A673 (cell line): ENCODE results near the gene KRTAP10-11. TPM values are rescaled to one million over a fixed set of nuclear protein-coding genes. Genes with fewer than 3 reads are reported as not detected.

Source experiments
- BruUV-seq: library from RNA; stranded (reverse); fragments of 400-500 nt; replicated peaks from 2 replicates; lab custom pipeline; 2021; lab: Mats Ljungman, UMichigan
- CTCF ChIA-PET: fragments of 300-600 bp; sonication (Branson Sonifier 250); formaldehyde crosslinking; loops from one replicate; lab custom pipeline; 2022; ENCODE audit warnings: antibody characterized with exemption; lab: Charles Lee
- POLR2A ChIA-PET: fragments of 300-600 bp; sonication (Branson Sonifier 250); formaldehyde crosslinking; loops from one replicate; lab custom pipeline; 2022; ENCODE audit warnings: antibody characterized with exemption; ENCODE audit not compliant: low non-redundant PET; lab: Charles Lee
- DNase-seq: peaks from one replicate; pipeline ENCODE4 v3.0.0-alpha.2; 2015; ENCODE audit warnings: low spot score
- H3K27ac ChIP-seq: fragments of 200-600 bp; sonication (generic); 2 replicates; pipeline ENCODE4 v1.5.1; 2016; ENCODE audit warnings: mixed run types, low read depth, mild to moderate bottlenecking, mixed read lengths, antibody characterized with exemption, low read length; ENCODE audit not compliant: poor library complexity, severe bottlenecking
- H3K27me3 ChIP-seq: fragments of 200-600 bp; sonication (generic); replicated peaks from 2 replicates; pipeline ENCODE4 v1.6.1; 2017; ENCODE audit warnings: mixed run types, low read depth, mild to moderate bottlenecking, mixed read lengths, antibody characterized with exemption, low read length; ENCODE audit not compliant: insufficient read depth, poor library complexity
- H3K36me3 ChIP-seq: fragments of 200-600 bp; sonication (generic); 2 replicates; pipeline ENCODE4 v1.6.1; 2016; ENCODE audit warnings: mixed run types, mild to moderate bottlenecking, mixed read lengths, antibody characterized with exemption, low read length; ENCODE audit not compliant: insufficient read depth, poor library complexity, severe bottlenecking
- H3K4me1 ChIP-seq: fragments of 200-600 bp; sonication (generic); 2 replicates; pipeline ENCODE4 v1.6.1; 2017; ENCODE audit warnings: mixed run types, mild to moderate bottlenecking, mixed read lengths, antibody characterized with exemption, low read length; ENCODE audit not compliant: insufficient read depth, poor library complexity, severe bottlenecking
- H3K4me3 ChIP-seq: fragments of 200-600 bp; sonication (generic); 2 replicates; pipeline ENCODE4 v1.5.1; 2016; ENCODE audit warnings: low read depth, mixed run types, mild to moderate bottlenecking, mixed read lengths, low read length; ENCODE audit not compliant: poor library complexity, severe bottlenecking
- H3K9me3 ChIP-seq: fragments of 200-600 bp; sonication (generic); 2 replicates; pipeline ENCODE4 v1.6.1; 2016; ENCODE audit warnings: mixed run types, low read depth, mild to moderate bottlenecking, mixed read lengths, antibody characterized with exemption, low read length; ENCODE audit not compliant: poor library complexity, severe bottlenecking
- EZH2 ChIP-seq: fragments of 200-600 bp; sonication (generic); IDR thresholded peaks from 2 replicates; pipeline ENCODE4 v1.6.1; 2017; ENCODE audit warnings: borderline replicate concordance, low read depth, mild to moderate bottlenecking, mixed read lengths, antibody characterized with exemption, low read length; ENCODE audit not compliant: poor library complexity, severe bottlenecking
- intact Hi-C: fragments of 100-400 bp; cut with micrococcal nuclease; formaldehyde crosslinking; loops from one replicate; pipeline ENCODE4 v1.10.0; 2022; ENCODE audit not compliant: unreplicated experiment
- total RNA-seq: library from RNA; stranded (reverse); gene quantifications from 2 replicates; pipeline ENCODE4 v1.2.3, GENCODE V29; 2021
- TF ChIP-seq, protein P1 (sequence below): fragments of 300-800, 200-600 bp; sonication (generic); conservative IDR thresholded peaks from 2 replicates; pipeline ENCODE4 v1.5.1; 2017; ENCODE audit warnings: low read depth, mild to moderate bottlenecking, antibody characterized with exemption, low read length, moderate library complexity, mixed read lengths

The KRTAP10-11 gene
- total RNA-seq, 1 experiment from 2014 or later, result not detected

- no peak for TF ChIP-seq EZH2
- TF ChIP-seq, protein P1, sequence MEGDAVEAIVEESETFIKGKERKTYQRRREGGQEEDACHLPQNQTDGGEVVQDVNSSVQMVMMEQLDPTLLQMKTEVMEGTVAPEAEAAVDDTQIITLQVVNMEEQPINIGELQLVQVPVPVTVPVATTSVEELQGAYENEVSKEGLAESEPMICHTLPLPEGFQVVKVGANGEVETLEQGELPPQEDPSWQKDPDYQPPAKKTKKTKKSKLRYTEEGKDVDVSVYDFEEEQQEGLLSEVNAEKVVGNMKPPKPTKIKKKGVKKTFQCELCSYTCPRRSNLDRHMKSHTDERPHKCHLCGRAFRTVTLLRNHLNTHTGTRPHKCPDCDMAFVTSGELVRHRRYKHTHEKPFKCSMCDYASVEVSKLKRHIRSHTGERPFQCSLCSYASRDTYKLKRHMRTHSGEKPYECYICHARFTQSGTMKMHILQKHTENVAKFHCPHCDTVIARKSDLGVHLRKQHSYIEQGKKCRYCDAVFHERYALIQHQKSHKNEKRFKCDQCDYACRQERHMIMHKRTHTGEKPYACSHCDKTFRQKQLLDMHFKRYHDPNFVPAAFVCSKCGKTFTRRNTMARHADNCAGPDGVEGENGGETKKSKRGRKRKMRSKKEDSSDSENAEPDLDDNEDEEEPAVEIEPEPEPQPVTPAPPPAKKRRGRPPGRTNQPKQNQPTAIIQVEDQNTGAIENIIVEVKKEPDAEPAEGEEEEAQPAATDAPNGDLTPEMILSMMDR, result no peak
- DNase-seq, result no peak
- Histone ChIP-seq H3K36me3 (no peaks in the 10 kb centered on the region), H3K4me3 (no peak overlapping the region), H3K27ac (no peak overlapping the region), H3K27me3 (no peaks in the 10 kb centered on the region), H3K4me1 (no peaks in the 10 kb centered on the region), H3K9me3 (no peaks in the 10 kb centered on the region)
- BruUV-seq, result no TSS peak
- intact Hi-C loops, result no loop called here
- ChIA-PET CTCF (no interaction called here), POLR2A (no interaction called here)
These were observed 10.7 kb downstream of the KRTAP10-11 start for GRCh38 chr21:44656868-44657267.

DNA sequence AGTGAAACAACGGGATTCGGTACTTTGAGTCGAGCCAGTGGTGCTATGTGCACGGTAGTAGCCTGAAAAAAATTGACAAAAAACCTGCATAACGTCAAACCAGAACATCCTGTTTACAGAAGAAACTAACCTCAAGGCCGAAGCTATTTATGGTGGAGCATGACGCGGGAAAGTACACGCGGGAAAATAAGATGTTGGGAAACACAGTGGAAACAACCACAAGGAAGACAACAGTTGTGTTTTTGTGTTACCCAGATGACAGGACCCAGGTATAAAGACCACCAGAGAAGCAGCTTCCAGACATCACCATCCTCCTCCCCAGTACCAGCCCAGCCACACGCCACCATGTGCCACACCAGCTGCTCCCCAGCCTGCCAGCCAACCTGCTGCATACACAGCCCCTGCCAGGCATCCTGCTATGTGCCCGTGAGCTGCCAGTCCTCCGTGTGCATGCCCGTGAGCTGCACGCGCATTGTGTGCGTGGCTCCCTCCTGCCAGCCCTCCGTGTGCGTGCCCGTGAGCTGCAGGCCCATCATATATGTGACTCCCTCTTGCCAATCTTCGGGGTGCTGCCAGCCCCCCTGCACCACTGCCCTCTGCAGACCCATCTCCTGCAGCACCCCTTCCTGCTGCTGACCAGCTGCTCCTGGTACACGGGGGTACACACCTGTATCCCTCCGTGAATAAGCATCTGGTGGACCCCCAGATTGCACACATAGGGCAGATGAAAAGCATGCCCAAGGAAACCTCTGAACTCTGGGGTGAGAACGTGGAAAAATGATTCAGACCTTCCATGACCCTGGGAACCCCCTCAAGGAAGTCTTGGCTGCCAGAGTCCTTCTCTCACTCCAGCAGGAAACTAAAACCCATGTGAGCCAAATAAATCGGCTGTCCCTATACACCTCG is 11.7 kb downstream of the KRTAP10-11 start, which contains the start of gene KRTAP12-3:
KRTAP12-3 (plus strand) TSS at position 298 of the 906 bp plus-strand sequence; CDS start at position 346, 48 bp downstream.
- no TSS peak for BruUV-seq
- intact Hi-C loops, result no loop called here
- CTCF ChIA-PET, result no interaction called here
- no peaks in the 10 kb centered on the region for H3K36me3 ChIP-seq
- H3K9me3 ChIP-seq, result no peaks in the 10 kb centered on the region
- no peak within 1 kb of the TSS for H3K4me3 ChIP-seq
- no peak within 1 kb of the TSS for H3K27ac ChIP-seq
- H3K4me1 ChIP-seq, result no peaks in the 10 kb centered on the region
- H3K27me3 ChIP-seq, result no peaks in the 10 kb centered on the region
- POLR2A ChIA-PET, result no interaction called here
- no peak for DNase-seq
- TF ChIP-seq, protein P1, result no peak
- TF ChIP-seq EZH2, result no peak

GRCh38 chr21:44658541-44658910 is 12.3 kb downstream of the KRTAP10-11 start:
- Histone ChIP-seq H3K36me3 (no peaks in the 10 kb centered on the region), H3K27ac (no peak overlapping the region), H3K4me3 (no peak overlapping the region), H3K27me3 (no peaks in the 10 kb centered on the region), H3K4me1 (no peaks in the 10 kb centered on the region), H3K9me3 (no peaks in the 10 kb centered on the region)
- no peak for TF ChIP-seq EZH2
- TF ChIP-seq, protein P1, result no peak
- CTCF ChIA-PET, result no interaction called here
- intact Hi-C loops, result no loop called here
- BruUV-seq, result no TSS peak
- POLR2A ChIA-PET, result no interaction called here
- DNase-seq, result no peak
